ENCODE results near the gene ADARB1.

The ADARB1 gene

DNA sequence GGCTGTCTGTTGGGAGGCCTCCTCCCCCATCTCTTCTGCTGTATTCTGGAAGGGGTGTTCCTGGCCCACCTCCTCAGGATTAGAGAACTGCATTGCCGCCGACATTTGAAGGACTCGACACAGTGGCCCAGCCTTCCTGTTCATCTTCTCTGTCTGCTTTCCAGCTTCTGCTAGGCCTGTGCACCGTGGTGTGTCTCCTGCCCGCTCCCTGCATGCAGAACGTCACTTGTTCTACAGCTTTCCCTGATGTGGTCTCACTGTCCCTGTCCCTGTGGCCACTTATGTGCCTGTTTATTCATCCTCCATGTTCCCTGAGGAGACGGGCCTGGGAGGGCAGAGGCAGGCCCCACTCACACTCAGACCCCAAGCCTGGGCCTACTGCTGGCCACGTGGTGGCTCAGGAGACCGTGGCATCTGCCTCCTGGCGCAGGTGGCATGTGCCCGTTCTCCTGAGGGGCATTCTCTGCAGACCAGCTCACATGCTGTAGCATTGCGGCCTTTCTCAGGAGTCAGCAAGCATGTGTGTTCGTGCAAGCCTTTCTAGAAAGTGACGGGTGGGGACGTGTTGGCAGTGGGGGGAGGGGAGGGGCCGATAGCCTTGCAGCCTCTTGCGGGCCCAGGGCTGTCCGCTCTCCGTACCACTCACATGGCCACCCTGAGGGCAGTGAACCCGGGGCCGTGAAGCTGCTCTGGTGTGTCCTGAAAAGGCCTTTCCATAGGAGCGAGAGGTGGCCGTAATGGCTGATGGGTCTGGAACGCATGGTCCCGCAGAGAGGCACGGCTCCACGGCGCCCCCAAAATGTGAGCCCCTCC is 177.5 kb downstream of the ADARB1 start:
- DNase-seq (ENCODE audit: low spot score), result no peak

DNA sequence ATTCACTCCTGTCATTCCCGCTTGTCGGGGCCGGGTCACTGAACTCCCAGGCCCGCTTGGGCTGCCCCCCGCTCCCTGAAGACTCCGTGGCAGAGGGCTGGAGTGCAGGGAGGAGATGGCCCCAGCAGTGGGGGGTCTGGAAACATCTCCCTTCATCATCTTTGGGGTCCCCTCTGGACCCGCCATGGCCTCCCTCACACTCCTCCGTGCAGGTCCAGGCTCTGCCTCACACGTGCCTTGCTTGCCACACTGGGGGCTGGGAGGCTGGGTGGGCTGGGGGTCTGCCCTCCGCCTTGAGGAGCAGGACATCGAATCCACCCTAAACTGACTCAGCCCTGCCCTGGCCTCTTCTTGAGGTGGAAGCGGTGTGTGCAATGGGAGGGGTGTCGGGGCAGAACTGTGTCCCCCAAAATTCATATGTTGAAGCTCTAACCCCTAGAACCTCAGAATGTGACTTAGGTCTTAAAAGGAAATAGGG is 178.1 kb downstream of the ADARB1 start:
- peak; percentile 5 for DNase-seq (ENCODE audit: low spot score)

DNA sequence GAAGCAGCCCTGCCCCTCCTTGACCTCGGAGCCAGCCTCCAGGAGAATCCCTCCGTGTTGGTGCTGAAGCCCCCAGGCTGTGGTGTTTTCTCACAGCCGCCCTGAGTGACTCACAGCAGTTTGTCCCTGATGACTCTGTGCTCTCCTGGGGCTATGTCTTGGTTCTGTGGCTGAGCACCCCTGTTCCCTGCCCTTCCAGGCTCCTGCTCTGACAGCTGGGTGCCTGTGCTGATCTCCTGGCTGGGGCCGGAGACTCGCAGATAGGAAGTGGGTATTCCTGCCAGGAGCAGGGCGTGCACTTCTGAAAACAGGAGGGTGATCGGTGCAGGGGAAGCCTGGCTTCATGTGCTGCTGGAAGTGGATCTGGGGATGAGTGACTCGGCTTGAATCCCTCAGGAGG is 178.8 kb downstream of the ADARB1 start:
- peak; percentile 28 for DNase-seq (ENCODE audit: low spot score)

DNA sequence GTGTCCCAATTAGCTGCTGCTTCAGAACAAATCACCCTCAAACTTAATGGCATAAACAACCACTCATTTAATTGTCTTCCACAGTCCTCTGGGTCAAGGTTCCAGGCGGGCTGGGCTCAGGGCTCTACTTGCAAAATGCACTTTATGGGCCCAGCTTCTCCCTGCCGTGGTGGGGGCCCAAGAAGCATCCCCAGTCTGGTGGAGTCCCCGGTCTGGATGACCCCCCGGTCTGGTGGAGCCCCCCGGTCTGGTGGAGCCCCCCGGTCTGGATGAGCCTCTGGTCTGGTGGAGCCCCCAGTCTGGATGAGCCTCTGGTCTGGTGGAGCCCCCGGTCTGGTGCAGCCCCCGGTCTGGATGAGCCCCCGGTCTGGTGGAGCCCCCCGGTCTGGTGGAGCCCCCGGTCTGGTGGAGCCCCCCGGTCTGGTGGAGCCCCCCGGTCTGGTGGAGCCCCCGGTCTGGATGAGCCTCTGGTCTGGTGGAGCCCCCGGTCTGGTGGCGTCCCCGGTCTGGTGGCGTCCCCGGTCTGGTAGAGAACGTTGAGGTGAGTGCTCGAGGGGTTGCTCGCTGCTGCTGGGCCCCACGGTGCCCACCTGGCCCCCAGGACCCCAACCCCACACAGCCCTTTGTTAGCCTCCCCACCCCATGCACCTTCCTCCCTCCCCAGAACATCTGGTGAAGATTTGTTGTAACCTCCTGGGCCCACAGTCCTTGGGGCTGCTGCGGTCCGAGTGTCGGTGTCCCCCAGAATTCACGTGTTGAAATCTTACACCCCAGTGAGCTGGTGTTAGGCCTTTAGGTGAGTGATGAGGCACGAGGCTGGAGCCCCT is 179.5 kb downstream of the ADARB1 start:
- DNase-seq (ENCODE audit: low spot score), result peak; percentile 4

DNA sequence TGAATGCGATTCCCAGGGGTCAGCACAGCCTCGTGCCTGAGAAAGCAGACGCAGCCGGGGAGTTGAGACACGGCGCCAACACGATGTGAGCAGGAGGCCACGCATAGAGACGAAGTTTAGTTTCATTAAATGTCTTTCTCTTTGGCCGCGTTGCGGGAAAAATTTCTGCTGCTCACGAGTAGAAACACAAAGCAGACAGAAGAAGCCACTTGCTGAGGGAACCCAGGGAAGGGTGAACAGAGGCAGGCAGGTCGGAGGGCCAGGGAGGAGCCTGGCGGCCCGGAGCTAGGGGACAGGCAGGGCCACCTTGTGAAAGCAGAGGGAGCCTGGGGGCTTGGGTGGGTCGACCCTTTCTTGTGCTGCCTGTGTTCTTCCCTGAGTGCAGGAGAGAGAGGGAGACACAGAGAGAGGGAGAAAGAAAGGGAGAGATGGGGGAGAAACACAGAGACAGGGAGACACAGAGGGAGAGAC is 180.1 kb downstream of the ADARB1 start:
- DNase-seq (ENCODE audit: low spot score), result peak; percentile 3

DNA sequence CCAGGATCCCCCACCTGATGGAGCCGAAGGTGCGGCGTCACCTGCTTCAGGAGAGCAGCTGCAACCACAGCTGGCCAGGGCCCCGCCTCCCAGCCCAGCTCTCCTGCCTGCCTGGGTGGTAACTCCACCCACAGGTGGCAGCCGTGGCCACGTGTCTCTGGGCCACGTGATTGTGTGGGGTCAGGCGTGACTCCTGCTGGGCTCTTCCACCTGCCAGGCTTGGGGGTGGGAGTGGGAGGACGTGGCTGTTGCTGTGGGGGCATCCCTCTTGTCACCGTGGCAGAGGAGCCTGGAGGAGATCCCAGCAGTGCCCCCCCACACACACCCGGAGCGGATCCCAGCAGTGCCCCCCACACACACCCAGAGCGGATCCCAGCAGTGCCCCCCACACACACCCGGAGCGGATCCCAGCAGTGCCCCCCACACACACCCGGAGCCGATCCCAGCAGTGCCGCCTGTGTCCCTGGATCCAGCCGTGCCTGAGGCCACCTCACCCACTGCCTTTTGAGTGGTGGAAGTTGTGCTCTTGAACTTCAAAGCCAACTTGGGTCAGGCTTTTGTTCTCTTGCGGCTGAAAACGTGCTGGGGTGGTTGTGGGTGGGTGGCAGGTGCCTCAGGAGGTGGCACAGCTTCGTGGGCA is 181.1 kb downstream of the ADARB1 start:
- peak; percentile 10 for DNase-seq (ENCODE audit: low spot score)

DNA sequence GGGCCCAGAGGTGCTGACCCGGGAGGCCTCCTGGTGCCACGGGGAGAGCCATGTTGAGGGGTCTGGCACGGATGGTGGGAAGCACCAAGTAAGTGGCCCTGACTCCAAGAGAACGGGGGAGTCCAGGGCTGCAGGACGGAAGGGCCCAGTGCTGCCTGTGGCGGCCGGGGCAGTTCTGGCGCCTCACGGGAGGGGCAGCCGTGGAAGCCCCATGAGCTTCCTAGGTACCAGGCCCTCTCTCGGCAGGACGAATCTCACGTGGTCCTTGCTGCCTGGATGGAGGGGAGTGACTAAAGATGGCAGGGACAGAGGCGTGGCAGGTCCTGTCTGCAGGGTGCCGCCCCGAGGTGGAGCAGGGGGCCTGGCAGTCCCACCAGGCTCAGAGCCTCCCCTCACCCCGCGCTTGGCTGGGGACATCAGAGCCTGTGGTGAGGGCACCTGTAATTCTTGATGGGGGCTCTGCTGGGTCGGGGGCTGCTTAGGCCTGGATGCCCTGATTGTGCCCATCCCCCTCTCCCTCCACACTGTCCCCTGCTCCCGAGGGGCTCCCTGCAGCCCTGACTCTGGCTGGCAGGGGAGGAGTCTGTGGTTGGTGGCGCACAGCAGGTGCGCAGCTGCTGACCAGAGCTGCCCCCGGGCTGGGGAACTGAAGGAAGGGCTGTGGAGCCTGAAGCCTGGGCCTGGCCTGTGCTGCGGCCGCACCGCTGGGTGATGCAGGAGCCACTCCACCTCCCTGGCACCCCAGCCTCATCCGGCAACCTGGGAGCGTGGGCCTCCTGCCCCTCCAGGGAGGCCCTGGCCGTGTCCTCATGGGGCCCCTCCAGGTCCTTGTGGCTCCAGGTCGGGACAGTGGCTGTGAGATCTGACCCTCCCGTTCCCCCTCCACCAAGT is 181.9 kb downstream of the ADARB1 start:
- peak; percentile 9 for DNase-seq (ENCODE audit: low spot score)

DNA sequence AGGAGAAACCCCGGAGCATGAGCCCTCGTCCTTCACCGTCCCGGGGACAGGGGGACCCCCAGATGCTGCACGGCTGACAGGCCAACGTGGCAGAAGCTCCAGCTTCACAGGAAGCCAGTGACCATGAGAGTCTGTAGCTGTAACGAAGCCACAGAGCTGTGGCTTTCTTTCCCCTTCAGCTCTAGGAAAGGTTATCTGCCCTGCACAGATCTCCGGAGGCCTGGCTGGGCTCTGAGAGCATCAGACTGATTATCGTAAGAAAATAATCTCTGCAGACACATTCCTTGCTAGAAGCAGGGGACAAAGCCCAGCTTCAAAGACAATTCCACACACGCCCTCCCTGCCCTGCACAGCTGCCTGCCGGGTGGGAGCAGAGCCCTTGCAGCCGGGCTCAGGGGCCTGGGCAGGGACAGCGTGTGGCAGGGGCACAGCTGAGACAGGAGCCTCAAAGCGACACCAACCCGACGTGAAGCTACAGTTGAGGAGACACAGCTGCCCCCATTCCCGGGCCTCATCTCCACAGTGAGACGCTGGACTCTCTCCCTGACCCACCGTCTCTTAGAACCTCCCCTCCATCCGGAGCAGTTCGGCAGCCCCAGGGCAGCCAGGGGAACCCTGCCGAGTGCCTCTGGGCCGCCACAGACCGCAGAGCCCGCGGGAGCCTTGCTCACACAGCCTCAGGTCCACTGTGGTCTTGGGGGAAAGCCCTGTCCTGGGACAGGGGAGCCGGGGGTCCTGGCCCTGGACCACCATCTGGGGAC is 182.7 kb downstream of the ADARB1 start:
- DNase-seq (ENCODE audit: low spot score), result peak; percentile 18

DNA sequence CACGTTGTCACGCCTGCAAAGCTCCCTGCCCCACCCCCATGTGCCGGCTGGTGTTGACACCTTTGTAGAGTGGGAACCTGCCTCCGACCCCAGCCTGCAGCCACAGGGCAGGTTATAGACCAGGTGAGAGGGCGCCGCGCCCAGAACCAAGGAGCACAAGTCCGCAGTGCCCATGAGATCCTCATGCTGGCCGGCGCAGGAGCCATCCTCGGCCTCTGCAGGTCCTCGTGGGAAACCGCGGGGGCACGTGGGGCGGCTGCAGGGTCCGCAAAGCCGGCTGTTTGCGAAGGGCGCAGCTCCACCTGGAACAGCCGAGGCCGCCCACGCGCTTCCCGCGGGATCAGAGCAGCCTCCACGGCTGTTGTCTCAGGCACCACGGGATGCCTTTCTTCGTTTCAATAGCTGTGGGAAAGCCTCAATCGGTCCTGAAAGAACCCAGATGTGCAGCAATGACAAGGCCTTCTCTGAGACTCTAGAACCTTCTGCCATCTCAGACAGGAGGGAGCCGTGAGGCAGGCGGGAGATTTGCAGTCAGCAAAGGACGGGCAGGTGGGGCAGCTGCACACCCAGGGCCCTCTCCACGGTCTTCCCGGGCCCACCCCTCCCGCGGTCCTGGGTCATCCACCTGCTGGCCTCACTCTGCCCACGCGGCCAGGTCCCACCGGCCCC is 183.4 kb downstream of the ADARB1 start:
- DNase-seq (ENCODE audit: low spot score), result no peak

DNA sequence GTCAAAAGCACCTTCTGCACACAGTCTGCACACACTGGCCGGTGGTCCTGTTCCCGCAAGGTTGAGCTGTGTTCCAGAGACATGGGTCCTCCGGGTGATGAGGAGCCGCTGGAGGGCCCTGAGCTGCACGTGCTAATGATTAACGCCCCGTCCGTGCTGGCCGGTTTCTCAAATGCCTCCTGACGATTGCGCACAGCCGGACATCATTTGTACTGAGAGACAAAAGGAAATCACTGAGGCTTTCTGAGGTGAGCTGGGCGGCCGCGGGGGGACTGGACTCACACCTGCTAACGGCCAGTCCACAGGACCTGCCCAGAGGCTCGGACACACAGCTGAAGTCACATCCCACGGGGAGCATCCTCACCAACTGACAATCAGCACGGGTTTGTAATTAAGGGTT is 184.1 kb downstream of the ADARB1 start:
- no peak for DNase-seq (ENCODE audit: low spot score)

DNA sequence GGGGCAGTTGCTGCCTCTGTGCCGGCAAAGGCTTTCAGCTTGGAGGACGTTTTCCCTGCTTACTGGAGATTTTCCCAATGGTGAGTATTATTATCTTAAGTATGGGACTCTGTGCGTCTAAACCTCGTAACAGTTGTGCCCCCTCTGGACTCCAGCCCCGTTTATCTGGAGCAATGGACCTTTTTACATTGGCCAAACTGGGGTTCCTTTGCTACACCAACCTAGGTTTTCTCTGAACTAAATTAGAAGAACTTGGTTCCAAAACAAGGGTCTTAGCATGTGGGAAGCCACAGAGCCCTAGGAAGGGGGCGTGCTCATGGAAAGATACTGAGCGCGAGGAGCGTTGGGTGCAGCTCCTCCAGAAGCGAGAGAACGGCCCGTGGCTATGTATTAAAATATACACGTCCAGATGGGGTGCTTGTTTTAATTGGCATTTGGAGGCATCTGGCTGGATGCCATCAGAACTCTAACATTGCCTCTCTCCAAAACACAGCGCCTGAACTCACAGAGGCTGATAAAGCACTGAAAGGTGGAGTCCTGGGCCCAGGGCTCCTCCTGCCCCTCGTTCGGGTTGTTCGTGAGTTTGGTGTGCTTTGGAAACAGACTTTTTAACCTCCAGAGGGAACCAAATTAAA is 184.9 kb downstream of the ADARB1 start:
- DNase-seq (ENCODE audit: low spot score), result no peak

DNA sequence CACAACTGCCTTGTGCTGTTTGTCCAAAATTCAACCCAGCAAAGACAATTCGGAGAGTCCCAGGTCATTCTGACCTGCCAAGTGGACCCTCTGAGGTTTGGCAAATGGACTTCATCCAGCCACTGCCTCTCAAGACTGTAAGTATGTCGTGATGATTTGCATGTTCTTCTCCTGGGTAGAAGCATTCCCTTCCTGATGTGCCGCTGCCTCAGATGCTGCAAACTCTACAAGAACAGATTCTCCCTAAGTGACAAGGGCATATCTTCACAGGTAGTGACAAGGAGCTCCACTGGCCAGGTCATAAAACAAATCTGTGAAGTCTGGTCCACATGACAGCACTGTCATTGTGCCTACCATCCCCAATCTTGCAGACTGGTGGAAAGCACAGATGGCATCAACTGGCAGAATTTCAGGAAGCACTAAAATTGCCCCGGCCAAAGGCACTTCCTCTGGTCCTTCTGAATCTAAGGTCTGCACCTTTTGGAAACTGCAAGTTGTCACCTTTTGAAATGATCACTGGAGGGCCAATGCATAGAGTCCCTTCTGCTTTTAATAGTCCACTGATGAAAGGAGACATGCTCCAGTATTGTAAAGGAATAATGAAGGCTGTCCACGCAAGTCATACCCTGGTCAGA is 185.9 kb downstream of the ADARB1 start:
- DNase-seq (ENCODE audit: low spot score), result no peak

DNA sequence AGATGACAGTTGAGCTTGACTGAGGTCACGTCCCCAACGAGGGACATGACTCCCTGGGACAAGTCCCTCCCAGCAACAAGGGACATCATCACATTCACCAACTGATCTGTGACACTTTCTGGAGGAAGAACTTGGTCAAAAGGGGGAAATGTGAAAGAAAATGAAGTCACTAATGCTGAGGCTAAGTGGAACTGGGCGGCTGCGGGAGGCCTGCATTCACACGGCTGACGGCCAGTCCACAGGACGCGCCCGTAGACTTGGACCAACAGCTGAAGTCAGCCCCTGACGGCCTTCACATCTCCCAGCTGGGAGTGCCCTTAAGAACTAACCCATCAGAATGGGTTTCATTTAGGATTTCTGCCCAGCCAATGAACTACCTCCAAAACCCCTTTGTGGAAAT is 186.7 kb downstream of the ADARB1 start:
- no peak for DNase-seq (ENCODE audit: low spot score)

DNA sequence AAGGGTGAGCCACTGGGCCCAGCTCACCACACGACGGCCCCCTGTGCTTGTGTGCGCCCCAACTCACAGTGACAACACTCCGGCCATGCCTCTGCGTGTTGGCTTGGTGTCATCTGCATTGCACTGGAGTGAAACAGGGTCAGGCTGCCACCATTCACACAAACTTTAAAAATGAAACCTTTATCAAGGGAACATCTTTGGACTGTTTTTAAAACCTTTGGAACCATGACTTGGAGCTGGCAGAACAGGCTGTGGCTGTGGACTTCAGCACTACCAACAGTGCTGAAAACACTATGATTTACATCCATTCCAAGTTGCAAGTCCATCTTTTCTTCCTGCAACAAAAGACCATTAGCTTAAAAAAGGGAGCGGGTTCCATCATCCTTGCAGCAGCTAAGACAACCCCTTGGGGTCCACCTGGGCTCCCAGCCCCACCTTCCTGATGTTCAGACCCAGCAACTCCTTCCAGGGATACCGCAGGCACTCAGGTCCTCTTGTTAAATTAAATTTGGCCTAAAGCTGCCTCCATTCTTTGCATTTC is 187.7 kb downstream of the ADARB1 start:
- DNase-seq (ENCODE audit: low spot score), result no peak

DNA sequence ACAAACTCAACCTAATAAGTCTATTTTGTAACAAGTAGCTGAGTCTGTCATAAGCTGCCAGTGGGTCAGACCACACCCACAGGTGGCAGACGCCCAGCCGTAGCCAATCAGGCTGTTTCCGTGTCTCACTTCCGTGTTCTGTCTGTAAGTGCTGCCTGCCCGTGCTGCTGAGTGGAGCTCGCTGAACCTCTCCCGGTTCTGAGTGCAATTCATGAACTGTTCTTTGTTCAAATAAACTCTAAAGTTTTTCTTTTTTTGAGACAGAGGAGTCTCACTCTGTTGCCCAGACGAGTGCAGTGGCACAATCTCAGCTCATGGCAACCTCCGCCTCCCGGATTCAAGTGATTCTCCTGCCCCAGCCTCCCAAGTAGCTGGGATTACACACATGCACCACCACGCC is 188.2 kb downstream of the ADARB1 start:
- no peak for DNase-seq (ENCODE audit: low spot score)

DNA sequence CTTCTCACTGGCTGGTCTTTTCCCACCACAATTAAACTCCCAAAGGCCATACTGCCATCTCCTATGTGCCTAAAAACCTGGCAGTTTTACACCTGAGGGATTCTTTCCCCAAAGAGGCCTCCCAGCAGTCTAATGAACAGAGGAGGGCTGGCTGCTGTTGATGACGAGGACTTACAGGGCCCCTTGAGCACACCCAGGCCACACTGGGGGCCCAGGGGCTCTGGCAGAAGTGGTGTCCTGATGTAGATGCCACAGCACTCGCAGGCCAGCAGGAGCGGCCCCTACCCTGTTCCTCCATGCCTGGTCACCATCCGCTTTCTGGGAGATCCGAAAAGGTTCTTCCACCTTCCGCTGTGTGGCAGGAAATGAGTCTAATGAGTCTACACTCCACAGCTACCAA is 189.2 kb downstream of the ADARB1 start:
- no peak for DNase-seq (ENCODE audit: low spot score)

DNA sequence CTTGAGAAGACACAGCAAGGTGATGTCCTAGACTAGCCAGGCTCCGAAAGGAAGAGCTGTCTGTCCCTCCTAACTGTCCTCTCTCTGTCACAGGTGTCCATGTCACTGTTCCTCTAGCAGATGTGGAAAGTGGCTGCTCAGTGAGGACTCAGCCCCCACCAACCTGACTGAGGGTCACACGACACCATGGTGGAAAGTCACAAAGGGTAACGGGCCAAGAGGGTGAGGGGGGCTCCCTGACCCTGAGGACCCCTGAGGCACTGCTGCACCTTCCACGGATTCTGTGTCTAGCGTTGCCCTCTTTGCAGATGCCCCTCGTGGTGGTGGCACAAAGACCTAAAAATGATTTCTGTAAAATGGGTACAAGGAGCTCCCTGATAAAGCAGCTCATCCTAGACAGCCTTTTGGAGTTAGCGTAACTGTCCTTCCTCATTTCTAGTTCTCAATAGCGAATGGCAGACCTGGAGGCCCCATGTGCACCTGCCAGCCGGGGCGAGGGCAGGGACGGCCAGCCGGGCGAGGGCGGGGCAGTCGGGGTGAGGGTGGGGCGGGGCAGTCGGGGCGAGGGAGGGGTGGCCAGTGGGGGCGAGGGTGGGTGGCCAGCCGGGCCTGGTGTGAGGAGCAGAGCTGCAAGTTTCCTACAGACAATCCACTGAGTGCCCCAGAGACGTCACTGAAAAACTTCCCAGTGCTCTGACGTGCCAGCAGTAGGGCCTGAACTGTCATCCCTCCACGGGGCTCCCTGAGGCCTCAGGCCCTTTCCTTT is 189.9 kb downstream of the ADARB1 start:
- DNase-seq (ENCODE audit: low spot score), result no peak

DNA sequence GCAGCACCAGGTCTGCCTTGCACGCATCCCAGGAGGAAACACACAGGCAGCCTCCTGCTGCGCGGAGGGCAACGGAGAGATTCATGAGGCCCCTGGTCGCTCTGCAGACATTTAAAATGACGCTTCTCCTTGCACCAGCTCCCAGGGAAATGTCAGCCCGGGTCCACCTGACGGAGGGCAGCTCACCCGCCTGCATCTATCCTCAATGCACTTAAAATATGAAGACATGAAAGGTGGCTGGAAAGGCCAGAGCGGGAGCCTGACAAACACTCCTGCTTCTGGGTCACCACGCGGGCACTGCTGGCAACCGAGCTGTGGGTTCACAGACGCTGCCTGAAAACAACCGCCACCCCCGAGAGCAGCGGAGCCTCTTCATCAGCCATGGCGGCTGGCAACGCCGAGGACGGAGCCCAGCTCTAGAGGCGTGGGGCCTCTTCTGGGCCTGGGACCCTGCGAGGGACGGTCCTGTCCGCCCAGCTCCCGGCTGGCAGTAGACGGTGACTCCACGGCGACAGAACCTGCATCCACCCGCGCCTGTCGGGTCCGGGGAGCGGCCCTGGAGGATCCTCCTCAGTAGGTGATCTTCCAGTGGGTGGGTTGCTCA is 190.6 kb downstream of the ADARB1 start:
- DNase-seq (ENCODE audit: low spot score), result no peak
